ENCODE measurements around the gene ZNF610.
"Not testable (repeated sequence)": the region's sequence is repeated elsewhere in the genome, so short reads cannot be mapped to it uniquely, and the experiment has no call there.

The ZNF610 gene

DNA sequence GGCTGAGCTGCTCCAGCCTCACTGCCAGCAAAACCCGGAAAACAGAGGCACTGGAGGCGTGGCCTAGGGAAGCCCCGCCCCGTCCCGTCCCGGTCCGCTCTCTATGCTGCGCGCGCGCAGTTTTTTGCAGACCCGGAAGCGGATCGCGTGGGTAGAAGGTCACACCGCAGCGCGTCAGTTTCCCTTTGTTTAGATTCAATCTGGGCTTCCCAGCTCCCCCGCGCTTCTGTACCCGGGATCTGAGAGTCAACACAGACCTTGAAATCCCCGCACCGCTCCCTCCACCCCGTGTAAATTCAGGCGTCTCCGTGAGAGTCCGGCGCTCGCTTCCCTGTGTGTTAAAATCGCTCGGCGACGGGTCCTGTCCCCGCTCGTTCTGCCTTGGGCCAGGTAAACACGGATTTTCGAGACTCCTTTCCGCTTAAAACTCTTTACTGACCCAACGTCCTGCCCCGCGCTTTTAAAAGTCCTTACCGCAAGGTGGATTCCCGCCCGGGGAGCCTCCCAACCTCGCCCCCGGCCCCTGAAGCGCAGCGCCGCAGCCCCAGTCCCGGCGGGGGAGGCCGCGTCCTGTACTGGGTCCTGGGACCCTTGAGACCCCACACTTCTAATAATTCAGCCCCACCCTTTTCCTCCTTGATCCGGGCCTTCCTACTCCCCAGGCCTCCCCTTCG, at the start of gene ZNF610:
ZNF610 (plus strand) TSS at position 127 of the 674 bp plus-strand sequence. CDS start 12,930 bp downstream, outside the sequence.
- H3K27me3 ChIP-seq (ENCODE audit: low read depth, low read length): no peaks in the 10 kb centered on the region
- no peak within 1 kb of the TSS for H3K27ac ChIP-seq (ENCODE audit: low read length)
- no peaks in the 10 kb centered on the region for H3K79me2 ChIP-seq (ENCODE audit: low read length)
- H4K20me1 ChIP-seq (ENCODE audit: insufficient read depth, low read length): no peaks in the 10 kb centered on the region
- no peaks in the 10 kb centered on the region for H3K36me3 ChIP-seq (replicated peaks; ENCODE audit: low read depth, low read length)
- TF ChIP-seq EZH2phosphoT487 (IDR thresholded peaks at IDR 0.05; ENCODE audit: low read depth) (no peak), CTCF (IDR thresholded peaks at IDR 0.05; ENCODE audit: low read depth, low read length) (no peak)
- peaks cover 23% of the 10 kb centered on the region for H3K9me3 ChIP-seq (ENCODE audit: insufficient read depth, low read length)
- H3K4me1 ChIP-seq (ENCODE audit: low read length): no peaks in the 10 kb centered on the region
- no peak within 1 kb of the TSS for H2AFZ ChIP-seq (ENCODE audit: low read depth, low read length)
- H3K4me2 ChIP-seq (ENCODE audit: low read length): no peak within 1 kb of the TSS
- no peak within 1 kb of the TSS for H3K9ac ChIP-seq (ENCODE audit: low read length)
- no peak within 1 kb of the TSS for H3K4me3 ChIP-seq (ENCODE audit: low read length)

GRCh38 chr19:52286256-52286655, 49.8 kb upstream of the ZNF610 start:
- Histone ChIP-seq H3K79me2 (ENCODE audit: low read length) (peaks cover 17% of the 10 kb centered on the region), H3K27me3 (ENCODE audit: low read depth, low read length) (no peaks in the 10 kb centered on the region), H4K20me1 (ENCODE audit: insufficient read depth, low read length) (0 out of 2 replicates have a peak, but pooled peaks cover 8% of the 10 kb centered on the region), H2AFZ (ENCODE audit: low read depth, low read length) (no peak overlapping the region), H3K27ac (ENCODE audit: low read length) (no peak overlapping the region), H3K36me3 (replicated peaks; ENCODE audit: low read depth, low read length) (peaks cover 84% of the 10 kb centered on the region), H3K4me2 (ENCODE audit: low read length) (no peak overlapping the region), H3K9ac (ENCODE audit: low read length) (no peak overlapping the region), H3K4me3 (ENCODE audit: low read length) (no peak overlapping the region), H3K9me3 (ENCODE audit: insufficient read depth, low read length) (0 out of 2 replicates have a peak, but pooled peaks cover 3% of the 10 kb centered on the region), H3K4me1 (ENCODE audit: low read length) (no peaks in the 10 kb centered on the region)
- TF ChIP-seq EZH2phosphoT487 (IDR thresholded peaks at IDR 0.05; ENCODE audit: low read depth) (no peak), CTCF (IDR thresholded peaks at IDR 0.05; ENCODE audit: low read depth, low read length) (no peak)

- no peak for TF ChIP-seq EZH2phosphoT487 (IDR thresholded peaks at IDR 0.05; ENCODE audit: low read depth)
- Histone ChIP-seq H3K27me3 (ENCODE audit: low read depth, low read length) (no peaks in the 10 kb centered on the region), H3K9ac (ENCODE audit: low read length) (no peak overlapping the region), H3K27ac (ENCODE audit: low read length) (no peak overlapping the region), H2AFZ (ENCODE audit: low read depth, low read length) (no peak overlapping the region), H3K36me3 (replicated peaks; ENCODE audit: low read depth, low read length) (peaks cover 60% of the 10 kb centered on the region), H3K4me3 (ENCODE audit: low read length) (no peak overlapping the region), H3K4me2 (ENCODE audit: low read length) (no peak overlapping the region), H3K9me3 (ENCODE audit: insufficient read depth, low read length) (peaks cover 8% of the 10 kb centered on the region; the same call in 1 of the 2 replicates), H4K20me1 (ENCODE audit: insufficient read depth, low read length) (no peaks in the 10 kb centered on the region), H3K79me2 (ENCODE audit: low read length) (peaks cover 3% of the 10 kb centered on the region; the same call in 1 of the 2 replicates), H3K4me1 (ENCODE audit: low read length) (no peaks in the 10 kb centered on the region; the same call in 1 of the 2 replicates)
Observed at GRCh38 chr19:52291781-52292180, 44.3 kb upstream of the ZNF610 start.

DNA sequence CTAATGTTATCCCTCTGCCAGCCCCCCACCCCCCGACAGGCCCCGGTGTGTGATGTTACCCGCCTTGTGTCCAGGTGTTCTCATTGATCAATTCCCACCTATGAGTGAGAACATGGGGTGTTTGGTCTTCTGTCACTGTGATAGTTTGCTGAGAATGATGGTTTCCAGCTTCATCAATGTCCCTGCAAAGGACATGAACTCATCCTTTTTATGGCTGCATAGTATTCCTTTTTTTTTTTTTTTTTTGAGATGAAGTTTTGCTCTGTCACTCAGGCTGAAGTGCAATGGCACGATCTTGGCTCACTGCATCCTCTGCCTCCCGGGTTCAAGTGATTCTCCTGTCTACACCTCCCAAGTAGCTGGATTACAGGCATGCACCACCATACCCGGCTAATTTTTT, 43.1 kb upstream of the ZNF610 start:
- not testable (repeated sequence) for H3K27ac ChIP-seq (ENCODE audit: low read length); H3K9ac ChIP-seq (ENCODE audit: low read length); H2AFZ ChIP-seq (ENCODE audit: low read depth, low read length); H3K9me3 ChIP-seq (ENCODE audit: insufficient read depth, low read length); H3K4me1 ChIP-seq (ENCODE audit: low read length); H3K4me2 ChIP-seq (ENCODE audit: low read length); H4K20me1 ChIP-seq (ENCODE audit: insufficient read depth, low read length); H3K27me3 ChIP-seq (ENCODE audit: low read depth, low read length); H3K4me3 ChIP-seq (ENCODE audit: low read length)
- H3K79me2 ChIP-seq (ENCODE audit: low read length): peaks cover 12% of the 10 kb centered on the region
- H3K36me3 ChIP-seq (replicated peaks; ENCODE audit: low read depth, low read length): peaks cover 55% of the 10 kb centered on the region

- Histone ChIP-seq H3K79me2 (ENCODE audit: low read length) (peaks cover 23% of the 10 kb centered on the region), H3K9ac (ENCODE audit: low read length) (peak overlapping the region; percentile 44), H3K4me1 (ENCODE audit: low read length) (peaks cover 7% of the 10 kb centered on the region), H4K20me1 (ENCODE audit: insufficient read depth, low read length) (no peaks in the 10 kb centered on the region), H3K27me3 (ENCODE audit: low read depth, low read length) (no peaks in the 10 kb centered on the region), H3K4me3 (ENCODE audit: low read length) (peak overlapping the region; percentile 83), H3K4me2 (ENCODE audit: low read length) (peak overlapping the region; percentile 73), H2AFZ (ENCODE audit: low read depth, low read length) (peak overlapping the region; percentile 72; the same call in 1 of the 2 replicates), H3K36me3 (replicated peaks; ENCODE audit: low read depth, low read length) (peaks cover 60% of the 10 kb centered on the region), H3K27ac (ENCODE audit: low read length) (no peak overlapping the region), H3K9me3 (ENCODE audit: insufficient read depth, low read length) (peaks cover 16% of the 10 kb centered on the region; the same call in 1 of the 2 replicates)
- TF ChIP-seq CTCF (IDR thresholded peaks at IDR 0.05; ENCODE audit: low read depth, low read length) (no peak), EZH2phosphoT487 (IDR thresholded peaks at IDR 0.05; ENCODE audit: low read depth) (no peak)
Observed at GRCh38 chr19:52296400-52296772, 39.7 kb upstream of the ZNF610 start.
